Central memory CD4-positive, alpha-beta T cell (primary cell): ENCODE results near the gene EBF3.
"Not testable (repeated sequence)": the region's sequence is repeated elsewhere in the genome, so short reads cannot be mapped to it uniquely, and the experiment has no call there.

ENCODE experiments used
- DNase-seq: peaks from one replicate; pipeline ENCODE4 v3.0.0; 2022

Gene EBF3

DNA sequence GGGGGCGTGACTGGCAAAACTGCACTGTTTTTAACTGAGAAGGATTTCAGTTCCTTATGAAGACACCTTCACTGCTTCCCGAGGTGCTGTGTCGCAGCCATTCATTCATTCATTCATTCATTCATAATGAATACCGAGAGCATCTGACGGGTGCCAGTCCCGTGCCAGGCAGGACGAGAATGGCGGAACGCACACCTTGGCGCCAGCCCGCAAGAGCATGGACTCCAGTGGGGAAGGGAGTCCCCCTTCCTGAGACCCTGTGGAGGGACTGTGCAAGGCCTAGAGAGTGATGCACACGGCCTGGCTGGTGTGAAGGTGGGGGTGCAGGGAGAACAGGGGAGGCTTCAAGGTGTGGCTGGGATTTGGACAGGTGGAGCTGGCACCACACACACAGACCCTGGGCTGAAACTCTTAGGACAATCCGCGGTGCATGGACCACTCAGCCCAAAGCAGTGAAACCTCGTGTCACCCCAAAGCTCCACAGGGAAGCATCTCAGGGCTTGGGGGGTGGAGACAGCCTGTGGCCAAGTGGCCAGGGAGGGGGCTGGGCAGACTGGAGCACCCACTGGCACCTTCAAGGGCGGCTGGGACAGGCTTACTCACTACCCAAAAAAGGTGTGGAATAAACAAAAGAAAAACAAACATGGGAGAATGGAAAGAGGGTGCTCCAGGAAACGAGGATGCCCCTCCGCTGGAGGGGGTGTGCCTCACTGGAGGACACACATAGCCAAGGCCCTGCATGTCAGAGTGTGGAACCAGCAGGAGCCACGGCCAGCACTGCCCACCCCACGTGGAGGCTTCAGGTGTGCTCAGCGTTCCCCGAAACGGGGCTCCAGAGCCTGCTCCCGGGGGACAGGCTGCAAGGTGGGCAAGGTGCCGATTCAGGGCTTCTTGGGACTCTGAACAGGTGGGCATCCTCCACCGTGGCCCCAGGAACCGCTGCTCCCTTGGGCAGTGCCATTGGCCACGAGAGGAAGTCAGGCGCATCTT lies 37.7 kb downstream of the EBF3 start:
- DNase-seq = no peak

DNA sequence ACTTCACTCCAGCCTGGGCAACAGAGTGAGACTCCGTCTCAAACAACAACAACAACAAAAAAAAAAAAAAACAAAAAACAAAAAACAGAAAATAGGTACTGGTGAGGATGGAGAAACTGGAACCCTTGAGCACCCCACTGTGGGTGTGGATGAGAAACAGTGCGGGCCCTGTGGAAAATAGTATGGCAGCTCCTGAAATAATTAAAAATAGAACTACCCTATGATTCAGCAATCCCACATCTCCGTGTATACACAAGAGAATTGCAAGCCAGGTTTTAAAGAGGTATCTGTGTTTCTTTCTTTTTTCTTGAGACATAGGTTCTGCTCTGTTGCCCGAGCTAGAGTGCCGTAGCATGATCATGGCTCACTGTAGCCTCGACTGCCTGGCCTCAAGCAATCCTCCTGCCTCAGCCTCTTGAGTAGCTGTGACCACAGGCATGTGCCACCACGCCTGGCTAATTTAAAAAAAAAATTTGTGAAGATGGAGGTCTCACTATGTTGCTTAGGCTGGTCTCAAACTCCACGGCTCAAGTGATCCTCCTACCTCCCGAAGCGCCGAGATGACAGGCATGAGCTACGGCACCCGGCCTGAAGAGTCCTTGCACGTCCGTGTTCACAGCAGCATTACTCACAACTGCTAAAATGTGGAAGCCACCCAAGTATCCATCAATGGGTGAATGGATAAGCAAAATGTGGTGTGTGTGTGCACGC lies 39.5 kb downstream of the EBF3 start:
- no peak for DNase-seq

DNA sequence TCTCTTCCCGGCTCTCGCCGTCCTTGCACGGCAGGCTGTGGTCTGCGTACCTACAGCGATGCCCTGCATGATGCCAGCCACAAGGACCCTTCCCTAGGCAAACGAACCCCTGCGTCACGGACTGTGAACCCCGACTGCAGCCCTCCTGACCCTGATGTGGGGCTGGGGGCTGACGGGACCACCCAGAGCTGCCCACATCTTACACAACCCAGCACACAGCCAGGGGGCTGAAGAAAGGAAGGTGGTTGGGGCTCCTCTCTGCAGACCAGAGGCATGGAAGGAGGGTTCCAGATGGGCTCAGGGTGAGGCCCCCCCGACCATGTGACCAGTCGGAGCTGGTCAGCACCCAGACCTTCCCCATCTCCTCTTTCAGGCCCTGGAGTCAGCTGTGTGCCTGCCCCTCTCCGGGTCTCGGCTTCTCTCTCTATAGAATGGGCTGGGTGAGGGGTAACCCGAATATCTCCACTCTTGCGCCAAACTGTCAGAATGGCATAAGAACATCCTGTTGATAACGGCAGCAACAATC lies 41.4 kb downstream of the EBF3 start:
- DNase-seq = no peak

DNA sequence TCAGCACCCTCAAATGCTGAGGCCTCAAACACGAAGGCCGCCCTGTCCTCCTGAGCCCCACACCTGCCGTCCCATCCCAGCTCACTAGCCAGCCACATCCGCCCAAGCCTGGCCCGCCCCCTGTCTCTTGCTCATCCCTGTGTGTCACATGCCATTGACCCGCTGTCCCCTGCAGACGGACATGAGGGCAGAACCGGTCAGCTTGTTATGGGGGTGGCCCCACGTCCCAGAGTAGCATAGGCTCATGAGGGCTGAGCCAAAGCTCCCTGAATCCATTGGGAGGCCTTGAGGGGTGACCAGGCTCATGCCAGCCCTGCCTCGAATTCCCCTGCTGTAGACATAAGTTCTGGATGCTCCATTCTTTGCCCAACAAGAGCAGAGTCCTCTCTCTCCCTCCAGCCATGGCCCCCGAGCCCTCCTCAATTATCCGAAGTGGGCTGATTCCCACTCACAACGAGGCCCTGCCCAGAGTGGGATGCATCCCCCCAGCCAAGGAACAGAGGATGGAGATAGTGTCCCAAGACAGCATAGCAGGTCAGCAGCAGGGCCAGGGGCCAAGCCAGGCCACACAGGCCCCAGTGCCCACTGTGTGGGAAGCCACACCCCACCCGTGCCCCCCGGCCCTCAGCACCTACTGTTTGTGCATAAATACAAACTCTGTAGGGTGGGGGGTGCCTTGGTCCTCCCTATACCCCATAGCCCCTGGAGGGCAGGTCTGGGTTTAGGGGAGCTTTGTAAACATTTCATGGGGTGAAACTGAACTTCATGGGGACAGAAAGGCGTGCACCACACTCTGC lies 42.1 kb downstream of the EBF3 start:
- no peak for DNase-seq

DNA sequence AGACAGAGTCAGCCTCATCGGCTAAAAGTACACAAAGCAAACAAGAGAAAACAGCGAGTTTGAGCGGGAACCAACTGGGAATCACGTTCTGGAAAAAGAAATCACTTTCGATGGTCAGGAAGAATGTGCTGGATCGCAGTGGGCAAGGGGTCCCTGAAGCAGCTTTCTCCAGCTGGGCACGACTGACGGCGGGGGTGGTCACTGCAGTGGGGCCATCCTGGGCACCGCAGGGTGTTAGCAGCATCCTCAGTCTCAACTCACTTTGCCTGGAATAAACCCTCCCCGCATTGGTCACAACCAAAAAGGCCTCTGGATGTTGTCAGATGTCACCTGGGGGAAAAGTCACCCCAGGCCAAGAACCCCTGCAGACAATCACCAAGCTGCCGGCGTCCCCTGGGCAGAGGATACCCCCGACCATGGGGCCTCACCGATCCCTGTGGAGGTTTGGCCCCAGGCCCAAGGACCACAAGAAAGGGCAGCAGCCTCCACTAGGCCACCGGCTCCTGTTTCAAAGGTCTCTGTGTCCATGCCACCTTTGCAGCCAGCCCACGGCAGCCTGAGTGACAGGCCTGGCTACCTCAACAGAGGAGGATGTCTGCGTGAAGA lies 42.9 kb downstream of the EBF3 start:
- no peak for DNase-seq

DNA sequence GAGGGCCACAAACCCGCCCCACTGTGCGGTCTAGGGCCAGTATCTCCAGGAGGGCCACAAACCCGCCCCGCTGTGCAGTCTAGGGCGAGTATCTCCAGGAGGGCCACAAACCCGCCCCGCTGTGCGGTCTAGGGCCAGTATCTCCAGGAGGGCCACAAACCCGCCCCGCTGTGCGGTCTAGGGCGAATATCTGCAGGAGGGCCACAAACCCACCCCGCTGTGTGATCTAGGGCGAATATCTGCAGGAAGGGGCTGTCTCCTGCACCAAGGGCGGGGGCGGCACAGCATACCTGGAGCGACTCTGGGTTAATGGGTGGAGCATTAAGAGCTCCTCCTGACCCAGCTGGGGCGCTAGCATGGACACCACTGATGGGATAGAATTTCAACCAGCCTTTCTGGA lies 43.9 kb downstream of the EBF3 start:
- not testable (repeated sequence) for DNase-seq

DNA sequence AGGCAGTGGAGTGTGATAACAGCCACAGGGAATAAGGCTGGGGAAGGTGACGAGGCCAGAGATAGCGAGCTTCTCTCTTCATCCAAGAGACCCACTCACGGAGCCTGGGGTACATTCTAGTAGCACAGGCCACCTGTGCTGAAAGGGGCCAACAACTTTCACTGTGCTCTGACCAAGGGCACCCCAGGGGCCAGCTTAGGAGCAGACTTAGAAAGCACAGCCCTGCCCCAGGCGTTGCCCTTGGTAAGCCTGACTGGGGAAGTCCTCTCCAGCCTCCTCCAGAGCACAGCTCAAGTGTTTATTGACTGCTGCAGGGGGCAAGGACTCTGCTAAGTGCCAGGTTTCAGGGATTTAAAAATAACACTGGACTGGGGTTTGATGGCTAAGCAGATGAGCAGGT lies 44.7 kb downstream of the EBF3 start:
- no peak for DNase-seq

DNA sequence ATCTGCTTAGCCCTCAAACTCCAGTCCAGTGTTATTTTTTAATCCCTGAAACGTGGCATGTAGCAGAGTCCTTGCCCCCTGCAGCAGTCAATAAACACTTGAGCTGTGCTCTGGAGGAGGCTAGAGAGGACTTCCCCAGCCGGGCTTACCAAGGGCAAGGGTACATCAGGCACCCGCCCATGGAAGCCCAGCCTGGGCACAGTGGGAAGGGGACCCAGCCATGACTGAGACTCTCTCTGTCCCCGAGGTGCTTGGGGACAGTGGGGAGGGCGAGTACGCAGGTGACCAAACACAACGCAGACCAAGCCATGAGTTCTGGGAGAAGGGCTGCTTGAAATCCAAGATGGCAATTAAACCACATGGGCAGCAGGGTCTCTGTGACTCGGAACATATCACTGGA lies 45.2 kb downstream of the EBF3 start:
- no peak for DNase-seq

DNA sequence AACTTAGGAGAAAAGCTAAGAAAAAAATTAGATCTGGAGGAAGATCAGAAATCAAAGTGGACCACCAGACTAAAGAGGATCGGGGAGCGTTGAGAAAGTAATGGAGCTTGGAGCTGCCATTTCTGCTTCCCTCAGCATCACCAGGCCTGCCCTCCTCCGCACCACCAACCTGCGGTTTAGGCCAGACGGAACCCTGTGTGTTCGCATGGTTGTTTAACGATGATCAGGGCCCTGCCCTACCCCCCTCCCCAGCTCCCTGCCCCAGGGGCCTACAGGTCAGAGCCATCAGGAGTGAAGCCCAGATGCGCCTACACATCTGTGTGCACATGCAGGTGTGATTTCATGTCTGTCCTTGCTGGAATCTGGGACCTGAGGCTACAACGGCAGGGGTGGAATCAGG lies 45.7 kb downstream of the EBF3 start:
- DNase-seq = no peak

DNA sequence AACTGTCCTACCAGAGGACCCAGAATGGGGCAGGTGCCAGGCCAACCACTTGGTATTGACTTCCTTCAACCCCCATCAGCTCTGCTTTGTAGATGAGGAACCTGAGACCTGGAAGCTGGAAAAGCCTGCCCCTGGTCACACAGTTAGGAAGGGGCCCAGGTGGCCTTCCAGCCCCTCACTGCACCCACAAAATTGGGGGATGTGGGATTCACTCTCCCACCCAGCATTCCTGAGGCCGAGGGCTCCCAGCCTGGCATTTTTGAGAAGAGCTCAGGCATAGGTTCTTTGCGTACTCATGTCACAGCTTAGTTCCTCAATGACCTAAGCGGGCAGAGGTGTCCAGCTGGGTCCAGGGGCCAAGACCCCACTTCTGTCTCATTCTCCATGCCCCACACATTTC lies 46.1 kb downstream of the EBF3 start:
- no peak for DNase-seq

DNA sequence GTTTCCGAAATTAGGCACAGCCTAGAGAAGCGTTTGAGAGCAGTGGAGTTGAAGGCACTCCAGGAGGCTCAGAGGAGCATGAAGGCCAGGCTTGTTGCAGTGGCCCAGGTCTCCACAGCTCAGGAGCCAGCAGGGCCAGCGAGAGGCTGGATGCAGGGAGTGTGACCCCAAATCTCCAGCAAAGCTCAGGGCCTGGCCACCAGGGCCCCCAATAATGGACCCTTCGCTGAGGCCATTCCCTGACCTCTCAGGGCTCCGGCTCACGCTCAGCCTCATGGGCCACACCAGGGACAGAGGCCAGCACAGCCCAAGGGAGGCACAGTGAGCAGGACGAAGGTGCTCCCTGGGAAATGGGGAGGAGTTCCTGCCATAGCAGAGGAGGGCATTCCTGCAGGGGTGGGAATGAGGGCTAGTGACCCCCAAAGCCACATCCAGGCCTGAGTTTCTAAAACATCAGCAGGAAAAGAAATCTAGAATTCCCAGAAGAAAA lies 47.5 kb downstream of the EBF3 start:
- DNase-seq = no peak

DNA sequence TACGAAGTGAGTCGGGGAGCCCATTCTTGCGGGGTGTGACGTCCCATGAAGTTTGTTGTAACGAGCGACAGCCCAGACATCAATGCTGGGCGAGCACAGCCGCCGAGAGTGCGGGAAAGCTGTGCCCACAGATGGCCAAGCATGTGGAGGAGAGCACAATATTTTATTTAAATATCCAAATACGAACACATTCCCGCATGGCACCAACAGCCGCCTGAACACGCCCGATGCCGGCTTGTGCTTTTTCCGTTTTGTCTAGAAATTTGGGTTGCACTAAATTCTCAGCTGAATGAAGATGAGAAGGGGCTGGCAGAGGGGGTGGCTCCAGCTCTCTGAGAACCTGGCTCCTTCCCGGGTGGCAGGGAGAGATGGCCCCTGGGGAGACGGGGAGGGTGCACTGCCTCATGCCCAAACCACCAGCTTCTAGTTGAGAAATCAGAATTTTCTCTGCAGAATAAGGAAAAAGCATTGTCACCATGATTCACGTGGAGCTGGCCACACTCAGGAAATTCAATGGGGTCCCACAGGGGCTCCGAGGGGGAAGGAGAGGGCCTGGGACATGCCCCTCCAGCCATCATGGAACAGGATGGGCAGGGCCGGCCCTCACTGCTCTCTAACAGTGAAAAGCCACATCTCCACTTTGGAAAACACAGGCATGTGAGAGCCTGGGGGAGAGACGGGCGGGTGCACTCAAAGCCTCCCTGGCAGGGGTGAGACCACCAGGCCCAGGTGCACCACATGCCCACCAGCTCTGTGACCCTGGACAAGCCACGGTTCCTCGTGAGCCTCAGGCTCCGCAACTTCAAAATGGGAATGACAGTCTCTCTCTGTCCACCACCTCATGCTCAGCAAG lies 48.3 kb downstream of the EBF3 start:
- DNase-seq = no peak

DNA sequence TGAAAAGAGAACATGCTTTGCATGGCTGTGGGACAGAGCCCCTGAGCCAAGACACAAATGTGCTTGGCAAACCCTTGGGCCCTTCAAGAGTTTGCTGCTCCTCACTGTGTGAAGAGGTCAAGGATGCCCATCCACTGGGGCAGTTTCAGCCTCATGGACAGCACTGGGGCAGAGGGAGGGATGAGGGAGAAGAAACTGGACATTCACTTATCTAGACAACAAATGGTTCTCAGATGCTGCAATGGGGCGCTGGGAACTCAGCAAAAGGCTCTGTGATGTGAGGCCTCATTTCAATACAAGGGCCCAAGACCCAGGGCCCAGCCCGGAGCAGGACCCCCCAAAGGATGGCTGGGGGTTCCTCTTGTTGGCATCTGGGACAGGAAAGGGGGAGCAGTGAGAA lies 49.1 kb downstream of the EBF3 start:
- no peak for DNase-seq

DNA sequence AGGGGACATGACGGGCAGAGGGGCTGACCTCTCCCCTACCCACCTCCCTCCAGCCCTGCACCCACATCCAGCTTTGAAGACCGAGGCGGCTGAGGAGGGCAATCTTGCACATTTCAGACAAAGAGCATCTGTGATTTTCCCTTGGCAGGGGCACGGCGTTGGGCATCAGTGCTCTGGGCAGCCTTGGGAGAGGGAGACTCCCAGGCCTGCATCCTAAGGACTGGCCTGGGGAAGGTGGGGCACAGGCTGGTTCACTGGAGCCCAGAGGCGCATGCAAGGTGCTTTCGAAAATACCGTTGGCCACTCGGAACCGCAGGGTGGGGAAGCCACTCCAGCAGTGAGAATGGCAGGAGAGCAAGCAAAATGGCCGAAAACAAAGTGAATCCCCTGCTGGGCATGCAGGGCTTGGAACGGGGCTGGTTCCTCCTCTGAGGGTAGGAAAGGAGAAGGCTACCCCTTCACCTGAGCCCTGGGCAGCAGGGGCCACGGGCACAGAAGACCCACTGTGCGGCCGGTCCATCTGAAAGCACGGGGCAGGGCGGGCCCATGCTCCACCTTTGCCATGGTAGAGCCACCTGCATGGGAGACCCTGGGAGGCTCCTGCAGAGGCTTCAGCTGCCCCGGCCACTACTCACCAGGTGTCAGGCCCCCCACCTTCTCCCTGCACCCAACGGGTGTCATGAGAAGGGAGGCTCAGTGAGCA lies 49.8 kb downstream of the EBF3 start:
- no peak for DNase-seq

DNA sequence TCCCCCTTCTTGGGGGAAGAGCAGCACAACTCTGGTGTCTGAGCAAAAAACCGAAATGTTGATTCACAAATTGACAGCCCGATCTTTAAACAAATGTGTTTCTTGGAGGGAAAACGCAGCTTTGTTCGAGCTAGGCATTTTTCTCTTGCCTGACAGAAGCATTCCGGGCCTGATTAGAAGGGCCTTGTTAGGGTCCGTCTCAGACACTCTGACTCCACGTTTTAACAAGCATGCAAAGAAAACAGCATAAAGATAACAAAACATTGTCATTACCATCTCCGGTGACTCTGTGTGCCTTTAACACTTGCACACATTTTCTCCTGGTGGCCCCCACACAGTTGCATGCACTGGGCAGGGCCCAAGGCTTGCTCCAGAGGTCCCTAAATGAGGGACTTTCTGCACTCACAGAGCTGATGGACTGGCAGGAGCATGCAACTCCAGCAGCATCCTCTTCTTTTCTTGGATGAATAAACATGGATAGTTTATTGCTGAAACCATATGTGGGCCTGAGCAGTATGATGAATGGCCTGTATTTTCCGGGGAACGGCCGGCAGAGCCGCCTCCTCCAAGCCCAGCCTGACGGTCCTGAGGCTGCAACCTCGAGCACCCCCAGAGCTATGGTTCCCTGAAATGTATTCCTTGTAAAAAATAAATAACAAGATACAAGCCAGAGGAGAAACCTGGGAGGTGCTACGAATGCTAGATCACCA lies 50.9 kb downstream of the EBF3 start:
- no peak for DNase-seq

DNA sequence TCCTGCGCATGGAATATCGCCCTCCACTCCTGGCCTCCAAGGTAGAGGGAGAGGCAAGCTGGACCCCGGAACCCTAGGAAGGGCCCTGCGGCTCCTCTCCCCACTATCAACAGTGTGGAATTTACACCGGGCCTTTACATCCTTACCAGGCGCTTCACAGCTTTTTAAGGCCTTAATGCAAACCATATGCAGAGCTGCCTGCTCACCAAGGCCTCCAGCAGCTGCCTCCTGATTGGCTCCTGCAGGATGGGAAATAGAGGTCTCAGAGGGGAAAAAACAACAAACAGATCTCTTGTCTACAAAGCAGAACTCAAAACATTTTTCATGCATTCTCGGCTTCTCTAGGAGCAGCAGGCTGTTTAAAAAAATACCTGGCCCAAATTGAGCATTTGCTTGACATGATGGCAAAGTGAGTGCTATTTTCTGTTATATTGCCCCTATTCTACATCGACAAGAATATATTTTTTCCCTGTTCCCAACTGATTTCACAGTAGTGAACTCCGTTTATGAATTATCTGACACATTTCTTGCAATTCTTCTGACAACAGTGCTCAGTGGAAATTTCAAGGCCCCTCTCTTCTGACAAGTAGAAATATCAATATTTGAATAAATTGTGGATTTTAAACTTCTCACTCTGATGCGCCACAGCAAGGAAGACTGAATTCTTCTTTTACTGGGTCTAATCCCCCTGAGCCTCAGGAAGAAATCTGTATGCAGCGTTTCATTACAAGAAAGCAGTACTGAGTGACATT lies 51.7 kb downstream of the EBF3 start:
- no peak for DNase-seq

DNA sequence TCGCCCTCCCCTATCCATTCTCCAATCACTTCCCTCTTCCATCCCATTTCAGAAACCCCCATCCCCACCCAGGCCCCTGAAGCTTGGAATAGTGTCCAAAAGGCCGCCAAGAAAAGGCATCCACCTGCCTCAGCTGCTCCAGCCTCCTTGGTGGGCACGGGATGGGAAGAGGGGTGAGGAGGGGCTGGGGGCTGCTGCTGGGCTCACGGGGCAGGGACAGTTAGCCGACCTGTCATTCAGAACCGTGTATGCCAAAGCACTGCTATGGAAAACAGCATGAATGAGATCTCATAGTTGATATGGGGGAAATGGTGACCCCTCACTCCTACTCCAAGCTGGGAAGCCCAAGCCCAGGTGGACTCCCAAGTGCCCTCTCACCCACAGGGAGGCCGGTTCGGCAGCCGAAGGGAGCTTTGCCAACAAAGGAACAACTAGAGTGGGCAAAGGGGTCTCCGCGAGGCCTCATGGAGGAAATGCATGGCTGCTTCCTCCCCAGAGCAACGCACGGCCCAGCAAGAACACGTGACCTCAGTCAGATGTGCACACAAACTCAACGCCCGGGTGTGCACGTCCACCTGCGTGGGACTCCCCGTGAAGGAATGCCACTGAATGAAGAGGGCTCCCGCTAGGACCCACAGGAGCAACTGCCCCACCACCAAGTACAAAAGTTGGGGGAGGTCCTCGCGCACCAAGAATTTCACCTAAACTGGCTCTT lies 52.5 kb downstream of the EBF3 start:
- no peak for DNase-seq

DNA sequence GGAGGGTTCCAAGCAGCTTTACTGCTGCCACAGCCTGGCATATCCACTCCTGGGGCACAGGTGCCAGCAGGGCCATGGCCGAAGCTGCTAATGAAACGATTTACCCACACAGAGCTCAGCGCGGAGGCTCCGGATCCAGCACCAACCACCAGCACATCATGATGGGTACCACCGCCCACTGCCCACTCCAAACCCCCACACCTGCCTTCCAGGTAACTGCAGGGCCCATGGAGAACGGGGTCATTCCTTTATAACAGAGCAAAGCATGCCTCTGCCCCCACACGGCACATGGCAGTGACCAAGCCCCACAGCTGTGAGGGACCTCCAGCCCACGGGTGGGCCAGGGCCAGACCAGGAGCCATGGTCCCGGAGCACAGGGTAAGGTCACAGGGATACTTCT lies 53.2 kb downstream of the EBF3 start:
- no peak for DNase-seq
